Measurements from ENCODE around the gene ENOPH1.

The ENOPH1 gene

DNA sequence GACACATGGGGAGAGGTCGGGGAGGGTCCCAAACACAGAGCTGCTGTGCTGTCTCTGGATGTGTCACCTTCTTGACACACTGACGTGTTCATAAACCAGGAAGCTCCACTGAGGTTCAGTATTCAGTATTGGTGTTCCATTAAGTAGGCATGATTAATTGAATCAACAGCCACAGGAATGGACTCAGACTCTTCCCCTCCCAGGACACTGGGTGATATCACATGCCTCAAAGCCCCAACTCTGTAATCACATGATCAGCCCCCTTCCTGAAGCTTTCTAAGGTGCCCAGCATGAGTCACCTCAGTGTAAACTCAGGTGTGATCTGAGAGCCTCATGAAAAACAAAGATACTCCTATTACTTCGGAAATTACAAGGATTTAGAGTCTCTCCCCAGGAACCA, 35.5 kb upstream of the ENOPH1 start:
- H3K79me2 ChIP-seq (ENCODE audit: insufficient read depth, low read length): no peaks in the 10 kb centered on the region

GRCh38 chr4:82397527-82397926, 32.9 kb upstream of the ENOPH1 start:
- no peak for TF ChIP-seq EZH2 (IDR thresholded peaks at IDR 0.05; ENCODE audit: borderline replicate concordance, low read length)
- no peak for TF ChIP-seq CTCF (IDR thresholded peaks at IDR 0.05; ENCODE audit: low read length)
- H2AFZ ChIP-seq (ENCODE audit: low read length): no peak overlapping the region
- H3K9ac ChIP-seq (ENCODE audit: low read length): no peak overlapping the region
- H3K27me3 ChIP-seq (ENCODE audit: insufficient read depth, low read length): no peaks in the 10 kb centered on the region
- no peaks in the 10 kb centered on the region for H3K4me1 ChIP-seq (ENCODE audit: insufficient read depth, low read length, severe bottlenecking)
- no peaks in the 10 kb centered on the region for H4K20me1 ChIP-seq (ENCODE audit: insufficient read depth, low read length)
- no peaks in the 10 kb centered on the region for H3F3A ChIP-seq (ENCODE audit: insufficient read depth, low read length)
- H3K4me2 ChIP-seq (ENCODE audit: low read length): no peak overlapping the region
- H3K27ac ChIP-seq (ENCODE audit: low read depth, low read length, poor library complexity, severe bottlenecking): no peak overlapping the region
- H3K79me2 ChIP-seq (ENCODE audit: insufficient read depth, low read length): no peaks in the 10 kb centered on the region
- H3K4me3 ChIP-seq (ENCODE audit: low read depth, low read length, poor library complexity, severe bottlenecking): no peak overlapping the region
- H3K9me2 ChIP-seq (ENCODE audit: low read depth, low read length): no peaks in the 10 kb centered on the region
- H3K9me3 ChIP-seq (ENCODE audit: low read length): no peaks in the 10 kb centered on the region
- H3K36me3 ChIP-seq (ENCODE audit: insufficient read depth, low read length): no peaks in the 10 kb centered on the region

More for the DNA sequence above, 35.5 kb upstream of the ENOPH1 start:
- TF ChIP-seq EZH2 (IDR thresholded peaks at IDR 0.05; ENCODE audit: borderline replicate concordance, low read length): no peak
- TF ChIP-seq CTCF (IDR thresholded peaks at IDR 0.05; ENCODE audit: low read length): no peak
- Histone ChIP-seq H2AFZ (ENCODE audit: low read length) (no peak overlapping the region), H3K9ac (ENCODE audit: low read length) (no peak overlapping the region), H3K27me3 (ENCODE audit: insufficient read depth, low read length) (no peaks in the 10 kb centered on the region), H3K4me1 (ENCODE audit: insufficient read depth, low read length, severe bottlenecking) (no peaks in the 10 kb centered on the region), H3K27ac (ENCODE audit: low read depth, low read length, poor library complexity, severe bottlenecking) (no peak overlapping the region), H4K20me1 (ENCODE audit: insufficient read depth, low read length) (no peaks in the 10 kb centered on the region), H3K4me2 (ENCODE audit: low read length) (no peak overlapping the region), H3K9me2 (ENCODE audit: low read depth, low read length) (no peaks in the 10 kb centered on the region), H3F3A (ENCODE audit: insufficient read depth, low read length) (no peaks in the 10 kb centered on the region), H3K36me3 (ENCODE audit: insufficient read depth, low read length) (no peaks in the 10 kb centered on the region), H3K9me3 (ENCODE audit: low read length) (no peaks in the 10 kb centered on the region), H3K4me3 (ENCODE audit: low read depth, low read length, poor library complexity, severe bottlenecking) (no peak overlapping the region)

DNA sequence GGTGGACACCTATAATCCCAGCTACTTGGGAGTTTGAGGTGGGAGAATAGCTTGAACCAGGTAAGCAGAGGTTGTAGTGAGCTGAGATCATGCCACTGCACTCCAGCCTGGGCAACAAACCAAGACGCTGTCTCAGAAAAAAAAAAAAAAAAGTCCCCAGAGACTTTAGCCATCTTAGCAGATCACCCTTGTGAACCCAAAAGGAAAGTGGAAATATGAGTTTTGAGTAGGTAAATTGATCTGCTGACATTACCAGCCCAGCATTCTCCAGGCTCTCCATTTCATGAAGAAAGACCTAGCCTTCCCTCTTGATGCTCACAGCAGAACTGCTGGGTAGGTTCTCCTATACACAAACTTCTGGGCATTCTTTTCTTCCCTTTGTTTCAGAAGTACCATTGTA, 32.1 kb upstream of the ENOPH1 start:
- H3K4me3 ChIP-seq (ENCODE audit: low read depth, low read length, poor library complexity, severe bottlenecking): no peak overlapping the region
- no peak overlapping the region for H3K27ac ChIP-seq (ENCODE audit: low read depth, low read length, poor library complexity, severe bottlenecking)
- H3K9me2 ChIP-seq (ENCODE audit: low read depth, low read length): no peaks in the 10 kb centered on the region
- no peak overlapping the region for H3K9ac ChIP-seq (ENCODE audit: low read length)
- H3K4me1 ChIP-seq (ENCODE audit: insufficient read depth, low read length, severe bottlenecking): no peaks in the 10 kb centered on the region
- no peak for TF ChIP-seq CTCF (IDR thresholded peaks at IDR 0.05; ENCODE audit: low read length)
- TF ChIP-seq EZH2 (IDR thresholded peaks at IDR 0.05; ENCODE audit: borderline replicate concordance, low read length): no peak
- no peaks in the 10 kb centered on the region for H3F3A ChIP-seq (ENCODE audit: insufficient read depth, low read length)
- H4K20me1 ChIP-seq (ENCODE audit: insufficient read depth, low read length): no peaks in the 10 kb centered on the region
- no peaks in the 10 kb centered on the region for H3K36me3 ChIP-seq (ENCODE audit: insufficient read depth, low read length)
- no peaks in the 10 kb centered on the region for H3K79me2 ChIP-seq (ENCODE audit: insufficient read depth, low read length)
- H3K27me3 ChIP-seq (ENCODE audit: insufficient read depth, low read length): no peaks in the 10 kb centered on the region
- no peaks in the 10 kb centered on the region for H3K9me3 ChIP-seq (ENCODE audit: low read length)
- no peak overlapping the region for H2AFZ ChIP-seq (ENCODE audit: low read length)
- no peak overlapping the region for H3K4me2 ChIP-seq (ENCODE audit: low read length)
